GM21723 (cell line): ENCODE results near the gene ITPR3.

ENCODE experiments used
- ATAC-seq: cut with Tn5 transposase; IDR thresholded peaks from one replicate; pipeline ENCODE4 v1.9.1; 2021; ENCODE audit warnings: mild to moderate bottlenecking, moderate library complexity; ENCODE audit not compliant: unreplicated experiment

Gene ITPR3

DNA sequence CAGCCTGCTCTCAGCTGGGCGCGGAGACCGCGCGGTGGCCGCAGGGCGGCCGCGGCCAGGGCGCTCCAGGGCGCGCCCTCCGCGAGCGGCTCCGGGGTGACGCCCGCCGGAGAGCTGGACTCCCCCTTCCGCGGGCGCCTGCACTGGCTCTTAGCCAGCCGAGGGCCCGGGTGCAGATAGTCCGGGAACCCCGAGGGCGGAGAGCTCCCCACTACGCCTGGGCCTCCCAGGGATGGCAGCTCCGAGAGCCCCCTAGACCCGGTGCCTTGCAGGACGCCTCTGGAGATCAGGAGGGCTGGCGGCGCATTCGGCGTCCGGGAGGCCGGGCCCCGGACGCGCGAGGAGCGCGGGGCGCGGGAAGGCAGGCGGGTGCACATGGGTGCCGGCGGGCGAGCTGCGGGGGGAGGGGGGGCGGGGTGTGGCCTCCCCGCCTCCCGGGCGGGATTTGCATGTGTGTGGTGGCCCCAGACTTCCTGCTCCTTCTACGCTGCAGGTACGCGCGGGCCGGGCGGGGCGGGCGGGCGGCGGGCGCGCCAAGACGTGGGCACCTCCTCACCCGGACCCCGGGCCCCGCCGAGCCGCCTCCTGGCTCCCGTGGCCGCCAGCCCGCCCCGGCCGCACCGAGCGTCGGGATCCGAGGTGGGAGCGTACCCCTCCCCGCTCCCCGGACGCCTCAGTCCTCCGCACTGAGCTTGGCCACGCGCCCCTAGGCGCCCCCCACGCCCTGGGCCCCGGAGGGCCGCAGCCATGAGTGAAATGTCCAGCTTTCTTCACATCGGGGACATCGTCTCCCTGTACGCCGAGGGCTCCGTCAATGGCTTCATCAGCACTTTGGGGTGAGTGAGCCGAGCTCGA, at the start of gene ITPR3:
ITPR3 (plus strand) TSS at position 467 of the 855 bp plus-strand sequence; CDS start at position 748, 281 bp downstream.
- ATAC-seq: peak; percentile 72

DNA sequence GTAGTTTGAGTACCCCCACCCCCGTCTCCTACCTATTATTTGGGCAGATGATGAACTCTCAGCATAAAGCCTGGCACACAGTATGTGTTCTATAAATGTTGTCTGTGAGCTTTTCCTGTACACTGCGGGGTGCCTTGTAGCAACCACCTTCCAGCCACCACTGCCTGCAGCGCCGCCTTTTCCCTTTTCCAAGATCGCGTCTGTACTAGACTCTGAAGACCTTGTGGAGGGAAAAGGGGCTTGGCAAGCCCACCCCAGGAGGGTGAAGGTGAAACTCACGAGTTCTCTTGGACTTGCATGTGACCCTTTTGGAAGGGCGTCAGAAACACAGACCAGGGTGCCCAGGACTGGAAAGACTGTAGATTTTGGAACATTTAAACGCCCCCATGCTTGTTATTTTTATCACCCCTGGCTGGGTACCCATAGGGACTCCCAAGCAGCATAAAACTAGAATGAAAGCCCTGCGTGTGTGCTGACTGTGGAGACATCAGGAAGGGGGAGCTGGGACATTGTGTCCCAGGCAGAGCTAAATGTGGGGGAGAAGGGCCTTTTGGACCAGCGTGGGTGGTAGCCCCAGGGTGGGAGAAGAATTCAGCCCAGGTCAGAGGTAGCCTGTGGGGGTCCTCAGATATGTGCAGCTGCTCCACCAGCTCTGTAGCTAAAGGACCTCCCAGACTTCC, 49.3 kb upstream of the ITPR3 start:
- ATAC-seq: no peak

DNA sequence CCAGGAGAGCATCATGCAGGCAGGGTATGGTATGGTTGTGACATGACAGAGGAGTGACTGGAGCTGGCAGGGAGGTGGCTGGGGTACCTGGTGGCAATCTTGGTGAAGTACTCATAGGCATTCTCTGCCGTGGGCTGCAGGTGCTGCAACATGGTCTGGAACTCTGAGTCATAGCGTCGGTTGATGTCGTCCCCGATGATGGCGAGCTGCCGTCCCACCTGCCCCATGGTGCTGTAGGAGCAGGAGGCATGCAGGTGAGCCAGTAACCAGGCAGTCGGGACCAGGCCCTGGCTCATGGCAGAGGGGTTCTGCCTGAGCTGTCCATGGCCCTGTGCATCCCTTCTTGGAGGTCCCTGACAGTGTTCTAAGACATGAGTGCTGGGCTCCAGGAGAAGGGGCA, 45.9 kb upstream of the ITPR3 start:
- ATAC-seq: no peak

- no peak for ATAC-seq
Measured at GRCh38 chr6:33576668-33577067, 44.5 kb upstream of the ITPR3 start.

- ATAC-seq: no peak
Measured at GRCh38 chr6:33577106-33577535, 44.0 kb upstream of the ITPR3 start.

- no peak for ATAC-seq
Measured at GRCh38 chr6:33577718-33578117, 43.4 kb upstream of the ITPR3 start.

GRCh38 chr6:33578164-33578563, 43.0 kb upstream of the ITPR3 start:
- no peak for ATAC-seq

DNA sequence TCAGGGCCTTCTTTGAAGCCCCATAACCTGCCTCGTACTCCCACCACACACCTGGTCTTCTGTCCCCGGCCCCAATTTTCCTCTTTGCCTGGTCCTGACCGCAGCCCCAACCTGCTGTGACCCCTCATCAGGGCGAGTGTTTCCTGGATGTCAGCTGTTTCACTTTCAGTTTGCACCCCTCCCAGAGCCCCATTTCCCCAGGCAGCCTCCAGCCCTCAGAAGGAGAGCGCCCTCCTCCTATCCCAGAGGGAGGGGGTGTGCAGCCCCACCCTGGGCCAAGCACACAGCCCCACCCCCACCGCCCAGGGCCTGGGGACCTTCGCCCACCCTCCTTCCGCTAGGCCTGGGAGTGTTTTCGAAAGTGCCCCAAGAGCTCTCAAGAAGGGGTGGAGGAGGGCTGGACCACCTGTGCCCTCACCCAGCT, 42.5 kb upstream of the ITPR3 start:
- no peak for ATAC-seq

GRCh38 chr6:33579828-33580714, 41.1 kb upstream of the ITPR3 start, which contains the start of gene BAK1:
BAK1 (minus strand) TSS chr6:33580276; CDS start chr6:33577604, 2,672 bp downstream.
- ATAC-seq: peak; percentile 84

DNA sequence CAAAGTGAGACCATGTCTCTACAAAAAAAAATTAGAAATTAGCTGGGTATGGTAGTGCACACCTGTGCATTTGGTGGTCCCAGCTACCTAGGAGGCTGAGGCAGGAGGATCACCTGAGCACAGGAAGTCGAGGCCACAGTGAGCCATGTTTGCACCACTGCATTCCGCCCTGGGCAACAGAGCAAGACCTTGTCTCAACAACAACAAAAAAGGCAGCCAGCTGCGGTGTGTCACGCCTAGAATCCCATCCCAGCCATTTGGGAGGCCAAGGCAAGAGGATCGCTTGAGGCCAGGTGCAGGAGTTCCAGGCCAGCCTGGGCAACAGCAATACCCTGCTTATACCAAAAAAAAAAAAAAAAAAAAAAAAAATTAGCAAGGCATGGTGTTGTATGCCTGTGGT, 39.9 kb upstream of the ITPR3 start:
- ATAC-seq: no peak

- no peak for ATAC-seq
Measured at GRCh38 chr6:33583591-33584155, 37.4 kb upstream of the ITPR3 start.

DNA sequence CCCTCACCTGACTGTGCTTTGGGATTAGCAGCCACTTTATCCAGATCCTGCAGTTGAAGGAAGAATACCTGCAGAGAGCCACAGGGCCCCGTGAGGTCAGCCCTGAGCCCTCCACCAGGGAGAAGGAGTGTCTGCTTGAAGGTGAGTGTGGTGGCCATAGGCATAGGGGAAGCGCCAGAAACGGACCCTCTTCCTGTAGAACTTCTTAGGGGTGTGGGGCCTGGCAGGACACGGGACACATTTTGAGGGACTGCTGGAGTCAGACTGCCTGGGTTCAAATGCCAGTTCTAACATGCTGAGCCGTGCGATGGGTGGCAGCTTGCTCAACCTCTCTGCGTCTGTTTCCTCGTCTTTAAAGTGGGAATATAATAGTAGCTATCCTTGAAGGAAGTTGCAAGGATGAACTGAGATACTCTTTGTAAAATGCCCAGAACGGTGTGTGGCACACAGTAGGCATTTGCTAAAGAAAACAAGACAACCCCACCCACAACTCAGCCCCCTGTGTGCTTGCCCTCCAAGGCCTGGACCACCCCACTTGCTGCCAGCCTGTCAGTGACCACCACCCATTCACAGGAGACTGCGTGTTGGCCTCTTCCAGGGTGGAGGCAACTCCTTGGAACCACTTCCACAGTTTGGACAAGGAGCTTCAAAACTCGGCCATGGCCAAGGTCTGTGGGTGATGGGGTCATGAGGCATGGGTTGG, 36.3 kb upstream of the ITPR3 start:
- no peak for ATAC-seq

DNA sequence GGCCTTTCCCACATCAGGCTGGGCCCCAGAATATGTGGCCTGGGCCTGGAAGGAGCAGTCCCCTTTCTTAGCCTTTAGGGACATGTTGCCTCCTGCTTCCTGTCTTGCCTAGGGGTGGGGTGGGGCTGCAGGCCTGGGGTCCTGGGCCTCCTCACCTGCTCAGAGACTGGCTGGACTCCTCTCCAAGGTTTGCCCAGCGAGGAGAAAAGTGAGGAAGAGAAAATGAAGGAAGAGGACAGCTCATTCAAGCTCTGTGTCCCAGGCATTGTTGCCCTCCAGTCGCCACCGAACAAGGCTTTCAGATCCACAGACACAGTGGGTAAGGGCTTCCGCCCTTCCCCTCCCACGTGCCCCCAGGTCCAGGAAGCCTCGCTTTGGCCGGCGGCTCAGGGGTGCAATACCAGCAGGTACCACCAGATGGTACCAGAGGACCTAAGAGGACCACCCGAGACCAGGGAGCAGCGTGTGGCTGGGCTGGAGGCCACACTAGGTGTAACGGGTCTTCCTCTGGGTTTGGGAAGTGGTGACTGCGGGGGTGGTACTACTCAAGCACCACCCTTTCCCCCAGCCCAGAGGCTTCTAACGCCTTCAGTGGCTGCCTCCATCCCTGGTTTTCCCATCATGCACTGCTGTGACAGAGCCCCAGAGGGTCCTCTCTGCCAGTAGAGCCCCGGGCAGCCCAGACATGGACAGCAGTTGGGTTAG, 35.6 kb upstream of the ITPR3 start:
- ATAC-seq: peak; percentile 59

- no peak for ATAC-seq
Measured at GRCh38 chr6:33586108-33586640, 34.9 kb upstream of the ITPR3 start.

DNA sequence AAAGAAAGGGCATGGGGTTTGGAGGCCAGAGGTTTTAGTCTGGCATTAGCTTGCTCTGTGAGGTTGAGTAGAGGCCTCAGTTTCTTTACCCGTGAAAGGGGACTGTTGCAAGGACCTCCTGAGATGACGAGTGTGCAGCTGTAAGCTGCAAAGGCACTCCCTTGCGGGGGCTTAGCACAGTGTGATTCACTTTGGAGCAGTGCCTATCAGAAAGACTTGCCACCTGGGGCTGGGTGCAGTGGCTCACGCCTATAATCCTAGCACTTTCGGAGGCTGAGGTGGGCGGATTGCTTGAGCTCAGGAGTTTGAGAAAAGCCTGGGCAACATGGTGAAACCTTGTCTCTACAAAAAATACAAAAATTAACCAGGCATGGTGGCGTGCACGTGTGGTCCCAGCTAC, 33.6 kb upstream of the ITPR3 start:
- ATAC-seq: no peak

DNA sequence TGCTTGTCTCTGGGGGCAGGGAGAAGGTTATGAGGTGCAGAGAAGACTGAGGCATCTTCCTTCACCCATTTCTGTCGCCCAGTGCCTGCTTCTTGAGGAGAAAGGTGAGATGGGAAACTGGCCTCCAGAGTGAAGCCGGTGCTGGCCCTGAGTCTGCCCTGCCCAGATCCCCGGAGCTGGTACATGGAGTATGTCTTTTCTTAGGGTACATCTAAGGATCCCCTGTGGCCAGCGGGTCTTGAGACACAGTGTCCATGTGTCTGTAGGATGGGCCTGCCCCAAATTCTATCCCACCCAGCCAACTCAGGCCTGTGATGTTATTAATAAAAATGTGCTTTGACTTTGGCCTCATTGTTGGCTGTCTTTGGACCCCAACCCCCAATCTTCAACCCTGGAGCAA, 32.2 kb upstream of the ITPR3 start:
- no peak for ATAC-seq

DNA sequence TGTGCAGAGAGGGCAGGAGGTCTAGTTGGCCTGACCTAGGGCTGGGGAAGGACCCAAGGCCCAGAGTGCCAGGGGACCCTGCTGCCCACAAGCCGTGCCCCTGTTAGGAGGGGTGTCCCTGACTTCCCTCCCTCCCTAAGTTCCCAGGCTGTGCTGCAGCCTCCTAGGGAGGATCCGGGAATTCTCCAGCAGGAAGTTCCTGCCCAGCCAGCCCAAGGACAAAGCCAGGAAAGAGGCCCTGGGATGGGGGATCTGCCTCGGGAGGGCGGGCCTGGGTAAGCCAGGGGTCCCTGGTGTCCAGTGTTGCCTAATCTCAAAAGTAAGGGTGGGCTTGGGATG, 31.8 kb upstream of the ITPR3 start:
- no peak for ATAC-seq

GRCh38 chr6:33589731-33590530, 31.2 kb upstream of the ITPR3 start:
- ATAC-seq: no peak
